Suprapubic skin (tissue), 4 donors: ENCODE measurements around the gene SFXN5.

ENCODE experiments used
- CTCF ChIP-seq, 2 donors: fragments of 200-600 bp in 1 of 2; fragments of 450-650 bp in 1 of 2; sonication (generic) in 1 of 2; IDR thresholded peaks; one replicate each; pipeline ENCODE4 v1.5.1; 2016 to 2019; ENCODE audit warnings: antibody characterized with exemption in 2 of 2, mild to moderate bottlenecking in 1 of 2, moderate library complexity in 1 of 2
- POLR2A ChIP-seq, 2 donors: fragments of 450-650 bp; IDR thresholded peaks; one replicate each; pipeline ENCODE4 v1.6.1; 2017; ENCODE audit warnings: antibody characterized with exemption in 2 of 2, mild to moderate bottlenecking in 2 of 2, moderate library complexity in 2 of 2
- POLR2AphosphoS5 ChIP-seq, 3 donors: sonication (generic); formaldehyde crosslinking; IDR thresholded peaks; one replicate each; pipeline ENCODE4 v1.6.1; 2017; ENCODE audit warnings: antibody characterized with exemption in 3 of 3

GRCh38 chr2:72943540-72944395, 127.7 kb downstream of the SFXN5 start:
- no peak for TF ChIP-seq CTCF (IDR thresholded peaks at IDR 0.05)
- no peak for TF ChIP-seq POLR2AphosphoS5 (IDR thresholded peaks at IDR 0.05)
- TF ChIP-seq POLR2A (IDR thresholded peaks at IDR 0.05): no peak
